K562 (cell line): ENCODE data around the gene CPM. TPM values are rescaled to one million over a fixed set of nuclear protein-coding genes. Genes with fewer than 3 reads are reported as not detected.

Source experiments
- ATAC-seq: fragments of 200-7000 bp; cut with Tn5 transposase; 3 replicates; pipeline ENCODE4 v1.9.1; 2020; ENCODE audit warnings: moderate library complexity
- BruUV-seq: library from RNA; stranded (reverse); fragments of 400-500 nt; replicated peaks from 2 replicates; lab custom pipeline; 2021; lab: Mats Ljungman, UMichigan
- CTCF ChIA-PET: fragments of 300-600 bp; formaldehyde crosslinking; extraction: SDS; loops from one replicate; lab custom pipeline; 2021; ENCODE audit warnings: low intra/inter-chr PET ratio; lab: Yijun Ruan, JAX
- POLR2A ChIA-PET: fragments of 300-600, 350-650 bp; sonication (Branson Sonifier 250); formaldehyde crosslinking; extraction: SDS; loops from one replicate; lab custom pipeline; 2021; ENCODE audit warnings: antibody characterized with exemption, inconsistent platforms; lab: Yijun Ruan, JAX
- DNase-seq, 4 experiments: peaks; one replicate each; pipeline versions ENCODE4 v3.0.0 to v3.0.0-alpha.2; 2011 to 2018; ENCODE audit warnings: low spot score in 3 of 4, mixed read lengths in 3 of 4; ENCODE audit errors: extremely low read depth in 1 of 4
- FAIRE-seq: peaks from 2 replicates; lab custom pipeline; 2011; peaks lifted over from hg19 to GRCh38; lab: Jason Lieb, UNC
- H2AFZ ChIP-seq: 2 replicates; pipeline ENCODE4 v1.6.0; 2011; ENCODE audit warnings: low read depth, low read length, control low read depth, inconsistent platforms
- H3K27ac ChIP-seq: fragments of 200-600 bp; 3 replicates; pipeline ENCODE4 v1.8.0; 2011; ENCODE audit warnings: low read depth, mild to moderate bottlenecking, control low read depth, inconsistent platforms, low read length, moderate library complexity, mixed read lengths; ENCODE audit errors: extremely low read depth
- H3K27me3 ChIP-seq, 2 experiments: fragments of 300-600 bp in 1 of 2; 2 replicates in 1 of 2; 3 replicates in 1 of 2; pipeline versions ENCODE4 v1.6.0 to v1.8.0; 2011; ENCODE audit warnings: inconsistent platforms in 2 of 2, low read length in 2 of 2, mild to moderate bottlenecking in 1 of 2, mixed read lengths in 1 of 2, moderate library complexity in 1 of 2; ENCODE audit not compliant: control insufficient read depth in 2 of 2, insufficient read depth in 2 of 2
- H3K36me3 ChIP-seq: fragments of 300-600 bp; 3 replicates; pipeline ENCODE4 v1.8.0; 2011; ENCODE audit warnings: mild to moderate bottlenecking, low read length, inconsistent platforms; ENCODE audit not compliant: control insufficient read depth, insufficient read depth
- H3K4me1 ChIP-seq, 2 experiments: fragments of 200-600 bp in 1 of 2; replicated peaks in 1 of 2; 2 replicates in 1 of 2; 3 replicates in 1 of 2; pipeline versions ENCODE4 v1.5.1 to v1.8.0; 2011; ENCODE audit warnings: inconsistent platforms in 2 of 2, low read length in 2 of 2, mild to moderate bottlenecking in 1 of 2, mixed read lengths in 1 of 2, moderate library complexity in 1 of 2; ENCODE audit not compliant: control insufficient read depth in 2 of 2, insufficient read depth in 2 of 2
- H3K4me2 ChIP-seq: 2 replicates; pipeline ENCODE4 v1.6.1; 2011; ENCODE audit warnings: low read length, control low read depth, inconsistent platforms, mixed read lengths; ENCODE audit not compliant: insufficient read depth
- H3K4me3 ChIP-seq: fragments of 200-600 bp; sonication (generic), shearing (Covaris generic); 2 replicates; pipeline ENCODE4 v1.5.1; 2016; ENCODE audit warnings: control low read depth, inconsistent platforms
- H3K79me2 ChIP-seq: fragments of 200-600 bp; 3 replicates; pipeline ENCODE4 v1.8.0; 2011; ENCODE audit warnings: low read length, inconsistent platforms; ENCODE audit not compliant: control insufficient read depth, insufficient read depth
- H3K9ac ChIP-seq, 2 experiments: 2 replicates each; pipeline versions ENCODE4 v1.6.0 to v1.6.1; 2011; ENCODE audit warnings: low read depth in 2 of 2, low read length in 2 of 2, control low read depth in 1 of 2, inconsistent platforms in 1 of 2, mild to moderate bottlenecking in 1 of 2, mixed read lengths in 1 of 2; ENCODE audit not compliant: insufficient read depth in 1 of 2
- H3K9me1 ChIP-seq: one replicate; pipeline ENCODE4 v1.6.0; 2011; ENCODE audit warnings: inconsistent platforms, mild to moderate bottlenecking, low read length, moderate library complexity; ENCODE audit not compliant: control insufficient read depth, insufficient read depth
- H3K9me3 ChIP-seq: replicated peaks from 2 replicates; pipeline ENCODE4 v1.5.1; 2011; ENCODE audit warnings: low read depth, low read length, inconsistent platforms; ENCODE audit not compliant: control insufficient read depth, insufficient read depth
- H4K20me1 ChIP-seq: replicated peaks from 2 replicates; pipeline ENCODE4 v1.6.1; 2011; ENCODE audit warnings: low read length, inconsistent platforms, mixed read lengths; ENCODE audit not compliant: control insufficient read depth, insufficient read depth
- CREB1 ChIP-seq, 2 experiments: sonication (generic) in 1 of 2; formaldehyde crosslinking in 1 of 2; IDR thresholded peaks; 2 replicates each; pipeline versions ENCODE4 v1.6.1 to v1.8.0; 2012 to 2022; ENCODE audit warnings: inconsistent platforms in 1 of 2, mild to moderate bottlenecking in 1 of 2, missing genetic modification reagents in 1 of 2, moderate library complexity in 1 of 2
- DNMT1 ChIP-seq: fragments of 450-650 bp; IDR thresholded peaks from 2 replicates; pipeline ENCODE4 v1.6.1; 2016; ENCODE audit warnings: antibody characterized with exemption, mild to moderate bottlenecking
- EHMT2 ChIP-seq: fragments of 450-650 bp; IDR thresholded peaks from 2 replicates; pipeline ENCODE4 v1.6.1; 2018; ENCODE audit warnings: antibody characterized with exemption
- KDM2B ChIP-seq: fragments of 250-450 bp; sonication (Bioruptor Pico); IDR thresholded peaks from 2 replicates; pipeline ENCODE4 v1.8.0; 2021; ENCODE audit warnings: mild to moderate bottlenecking, moderate library complexity
- LEF1 ChIP-seq: fragments of 450-650 bp; IDR thresholded peaks from 2 replicates; pipeline ENCODE4 v1.6.1; 2016; ENCODE audit warnings: mild to moderate bottlenecking
- MTA1 ChIP-seq: fragments of 450-650 bp; IDR thresholded peaks from 2 replicates; pipeline ENCODE4 v1.6.1; 2017; ENCODE audit warnings: borderline replicate concordance
- NR2C1 ChIP-seq, 2 experiments: fragments of 450-650 bp; IDR thresholded peaks; 2 replicates each; pipeline ENCODE4 v1.6.1; 2017; ENCODE audit warnings: mild to moderate bottlenecking in 2 of 2, antibody characterized with exemption in 1 of 2, inconsistent platforms in 1 of 2, missing compliant biosample characterization in 1 of 2, missing genetic modification characterization in 1 of 2
- RFX1 ChIP-seq: fragments of 450-650 bp; IDR thresholded peaks from 2 replicates; pipeline ENCODE4 v1.6.1; 2016; ENCODE audit warnings: mild to moderate bottlenecking, moderate library complexity
- SRSF9 ChIP-seq: fragments of 200-400 bp; formaldehyde crosslinking; IDR thresholded peaks from 2 replicates; pipeline ENCODE4 v1.6.1; 2017; ENCODE audit warnings: low read depth, low read length, borderline replicate concordance
- TAF7 ChIP-seq: fragments of 450-650 bp; IDR thresholded peaks from 2 replicates; pipeline ENCODE4 v1.6.1; 2016; ENCODE audit warnings: missing genetic modification characterization, missing compliant biosample characterization
- TCF3 ChIP-seq: sonication (generic); formaldehyde crosslinking; IDR thresholded peaks from 2 replicates; pipeline ENCODE4 v1.4.0; 2020; ENCODE audit warnings: mild to moderate bottlenecking, missing genetic modification reagents
- TOE1 ChIP-seq, 2 experiments: fragments of 450-650 bp in 1 of 2; sonication (generic) in 1 of 2; formaldehyde crosslinking in 1 of 2; IDR thresholded peaks; 2 replicates each; pipeline versions ENCODE4 v1.7.1 to v1.8.0; 2016 to 2022; ENCODE audit warnings: borderline replicate concordance in 2 of 2, mild to moderate bottlenecking in 2 of 2, antibody characterized with exemption in 1 of 2, inconsistent platforms in 1 of 2, low read depth in 1 of 2, missing genetic modification reagents in 1 of 2, moderate library complexity in 1 of 2
- ZNF212 ChIP-seq: fragments of 450-650 bp; formaldehyde crosslinking; IDR thresholded peaks from 2 replicates; pipeline ENCODE4 v1.4.0; 2020; ENCODE audit warnings: mild to moderate bottlenecking
- ZNF232 ChIP-seq: sonication (generic); formaldehyde crosslinking; IDR thresholded peaks from 2 replicates; pipeline ENCODE4 v1.8.0; 2022; ENCODE audit warnings: mild to moderate bottlenecking, missing genetic modification reagents
- ZNF551 ChIP-seq: fragments of 250-450 bp; sonication (Bioruptor Pico); IDR thresholded peaks from 2 replicates; pipeline ENCODE4 v1.5.0; 2021; ENCODE audit warnings: mild to moderate bottlenecking, moderate library complexity
- WGBS: fragments of 100-300 bp; shearing (Covaris generic); methylation state at CpG from one replicate; pipeline ENCODE4 v1.1.6; 2016; ENCODE audit warnings: low coverage, mixed read lengths; ENCODE audit not compliant: insufficient coverage; ENCODE audit errors: missing lambda C conversion rate; 5-methylcytosine and 5-hydroxymethylcytosine counted together
- in situ Hi-C: fragments of 300-500 bp; cut with MboI; formaldehyde crosslinking; loops from 4 replicates; pipeline ENCODE4 v1.15.0; 2018; ENCODE audit warnings: inconsistent platforms, mixed read lengths
- intact Hi-C: fragments of 100-400 bp; cut with micrococcal nuclease; formaldehyde crosslinking; loops from 2 replicates; pipeline ENCODE4 v1.14.2; 2022
- polyA plus RNA-seq, 8 experiments: library from polyadenylated mRNA; depleted of rRNA in 4 of 8; stranded (reverse) in 5 of 8; unstranded in 3 of 8; fragments of >200 nt; fragmentation: Nextera tagmentation in 2 of 8; fragmentation: Illumina TruSeq in 1 of 8; extraction: Ambion mirVana in 2 of 8; extraction: Trizol in 1 of 8; gene quantifications; 2 replicates each; pipeline versions ENCODE4 v1.2.1 to v1.2.3, GENCODE V29; 2011 to 2014; ENCODE audit warnings: inconsistent platforms in 1 of 8, missing spikeins in 1 of 8
- total RNA-seq, 7 experiments: library from RNA; depleted of rRNA in 6 of 7; stranded (reverse); fragments of >200 nt in 6 of 7; fragmentation: Illumina TruSeq in 2 of 7; extraction: Trizol in 2 of 7; gene quantifications; 2 replicates each; pipeline versions ENCODE4 v1.2.1 to v1.2.3, GENCODE V29; 2011 to 2021; ENCODE audit warnings: low replicate concordance in 1 of 7
- TF ChIP-seq, protein P1 (sequence below), 2 experiments: fragments of 450-650 bp in 1 of 2; sonication (generic) in 1 of 2; formaldehyde crosslinking in 1 of 2; IDR thresholded peaks in 1 of 2; conservative IDR thresholded peaks in 1 of 2; 2 replicates each; pipeline versions ENCODE4 v1.6.1 to v1.8.1; 2016 to 2023; ENCODE audit warnings: mild to moderate bottlenecking in 2 of 2, moderate library complexity in 2 of 2, inconsistent platforms in 1 of 2, missing genetic modification reagents in 1 of 2
- TF ChIP-seq, protein P2 (sequence below), 2 experiments: fragments of 200-800 bp in 1 of 2; sonication (Bioruptor generic) in 1 of 2; sonication (generic) in 1 of 2; formaldehyde crosslinking in 1 of 2; IDR thresholded peaks in 1 of 2; conservative IDR thresholded peaks in 1 of 2; 2 replicates each; pipeline versions ENCODE4 v1.5.0 to v1.6.1; 2016 to 2020; ENCODE audit warnings: missing compliant biosample characterization in 1 of 2, missing genetic modification characterization in 1 of 2, missing genetic modification reagents in 1 of 2

The CPM gene
- total and polyA plus RNA-seq, 9 of the 15 experiments (the other 6 are each of a cell fraction or from before 2014, with no cell fraction given) = 0.31 TPM; not detected in 8

DNA sequence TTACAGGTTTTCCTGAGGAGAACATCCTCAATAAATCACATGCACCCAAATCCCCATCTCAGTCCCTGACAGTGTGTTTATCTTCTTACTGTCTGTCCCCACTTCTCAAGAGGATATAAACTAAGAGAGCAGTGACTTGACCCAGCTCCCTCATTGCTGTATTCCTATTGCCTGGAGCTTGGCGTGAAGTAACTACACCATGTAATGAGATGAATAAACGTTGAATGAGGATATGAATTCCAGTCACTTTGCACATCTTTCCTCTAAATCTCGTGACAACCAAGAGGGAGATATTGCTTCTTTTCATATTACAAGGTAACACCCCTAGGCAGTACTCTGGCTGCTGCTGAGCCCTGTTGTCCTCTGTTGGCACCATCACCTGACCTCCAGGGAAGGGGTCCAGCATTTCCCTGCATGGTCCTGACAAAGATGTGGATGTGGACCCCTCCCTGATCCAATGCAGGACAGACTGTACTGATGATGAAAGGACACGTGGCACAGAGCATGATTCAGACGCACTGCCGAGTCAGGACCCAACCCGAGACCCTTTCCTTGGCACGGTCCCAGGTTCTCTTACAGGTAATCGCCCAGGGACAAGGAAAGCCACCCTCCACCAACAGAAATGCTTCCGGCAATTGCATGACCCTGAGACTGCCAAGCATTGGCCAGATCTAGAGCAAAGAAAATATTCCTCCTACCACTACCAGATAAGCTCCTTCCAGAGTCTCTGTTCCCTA is 47.7 kb upstream of the CPM start:
- no peaks in the 10 kb centered on the region for H4K20me1 ChIP-seq
- ATAC-seq = no peak
- 1% methylated on average over 10 of the region's 10 CpGs for WGBS
- in situ Hi-C loops (no loop called here), intact Hi-C loops (no loop called here)
- H3K9me1 ChIP-seq = no peaks in the 10 kb centered on the region
- H2AFZ ChIP-seq = no peak overlapping the region
- TF ChIP-seq TAF7 (tag) (no peak), DNMT1 (no peak), KDM2B (CRISPR knock-in tag) (no peak), ZNF232 (CRISPR knock-in tag) (no peak), CREB1 (IDR thresholded peaks at IDR 0.05) (no peak), CREB1 (CRISPR knock-in tag; IDR thresholded peaks at IDR 0.05) (no peak), ZNF212 (no peak), NR2C1 (IDR thresholded peaks at IDR 0.05) (no peak), NR2C1 (tag; IDR thresholded peaks at IDR 0.05) (no peak), TCF3 (CRISPR knock-in tag) (no peak), MTA1 (no peak), LEF1 (no peak), RFX1 (no peak), EHMT2 (no peak), TOE1 (IDR thresholded peaks at IDR 0.05; ENCODE audit: borderline replicate concordance) (no peak), TOE1 (CRISPR knock-in tag; IDR thresholded peaks at IDR 0.05; ENCODE audit: borderline replicate concordance, low read depth) (no peak), SRSF9 (no peak), ZNF551 (CRISPR knock-in tag) (no peak)
- TF ChIP-seq, protein P1, sequence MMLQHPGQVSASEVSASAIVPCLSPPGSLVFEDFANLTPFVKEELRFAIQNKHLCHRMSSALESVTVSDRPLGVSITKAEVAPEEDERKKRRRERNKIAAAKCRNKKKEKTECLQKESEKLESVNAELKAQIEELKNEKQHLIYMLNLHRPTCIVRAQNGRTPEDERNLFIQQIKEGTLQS (IDR thresholded peaks at IDR 0.05) = no peak
- TF ChIP-seq, protein P1 (CRISPR knock-in tag; conservative IDR thresholded peaks at IDR 0.05) = no peak
- TF ChIP-seq, protein P2, sequence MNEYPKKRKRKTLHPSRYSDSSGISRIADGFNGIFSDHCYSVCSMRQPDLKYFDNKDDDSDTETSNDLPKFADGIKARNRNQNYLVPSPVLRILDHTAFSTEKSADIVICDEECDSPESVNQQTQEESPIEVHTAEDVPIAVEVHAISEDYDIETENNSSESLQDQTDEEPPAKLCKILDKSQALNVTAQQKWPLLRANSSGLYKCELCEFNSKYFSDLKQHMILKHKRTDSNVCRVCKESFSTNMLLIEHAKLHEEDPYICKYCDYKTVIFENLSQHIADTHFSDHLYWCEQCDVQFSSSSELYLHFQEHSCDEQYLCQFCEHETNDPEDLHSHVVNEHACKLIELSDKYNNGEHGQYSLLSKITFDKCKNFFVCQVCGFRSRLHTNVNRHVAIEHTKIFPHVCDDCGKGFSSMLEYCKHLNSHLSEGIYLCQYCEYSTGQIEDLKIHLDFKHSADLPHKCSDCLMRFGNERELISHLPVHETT (CRISPR knock-in tag; conservative IDR thresholded peaks at IDR 0.05 in 1 of 2, IDR thresholded peaks at IDR 0.05 in 1 of 2) = no peak
- no TSS peak for BruUV-seq
- H3K79me2 ChIP-seq = no peaks in the 10 kb centered on the region
- POLR2A ChIA-PET = no interaction called here
- H3K4me3 ChIP-seq = no peak overlapping the region
- CTCF ChIA-PET = no interaction called here
- H3K4me1 ChIP-seq = no peaks in the 10 kb centered on the region
- H3K4me2 ChIP-seq = no peak overlapping the region
- no peak overlapping the region for H3K9ac ChIP-seq
- H3K9me3 ChIP-seq = no peaks in the 10 kb centered on the region
- FAIRE-seq = no peak
- DNase-seq = no peak
- H3K27me3 ChIP-seq = peaks cover 0 to 11% of the 10 kb centered on the region in 2 experiments; a peak in 2 of 5 replicates
- H3K27ac ChIP-seq = no peak overlapping the region
- H3K36me3 ChIP-seq = no peaks in the 10 kb centered on the region
